ENCODE data around the gene XPO6.

Gene XPO6

GRCh38 chr16:28063591-28064061 is 148.1 kb downstream of the XPO6 start, which contains the start of gene GSG1L:
TSS of gene GSG1L (minus strand) at chr16:28063714. CDS start at chr16:28063424, 290 bp downstream.
- no peak for DNase-seq (ENCODE audit: low read depth in 2 of 2)

- DNase-seq (ENCODE audit: low read depth in 2 of 2): no peak
These were observed 148.8 kb downstream of the XPO6 start for GRCh38 chr16:28062847-28063521.

GRCh38 chr16:28062261-28062846 is 149.4 kb downstream of the XPO6 start:
- DNase-seq (ENCODE audit: low read depth in 2 of 2): no peak

GRCh38 chr16:28061352-28062101 is 150.2 kb downstream of the XPO6 start:
- no peak for DNase-seq (ENCODE audit: low read depth in 2 of 2)

GRCh38 chr16:28059841-28060575 is 151.8 kb downstream of the XPO6 start:
- no peak for DNase-seq (ENCODE audit: low read depth in 2 of 2)

- no peak for DNase-seq (ENCODE audit: low read depth in 2 of 2)
These were observed 152.8 kb downstream of the XPO6 start for GRCh38 chr16:28058839-28059589.

- DNase-seq (ENCODE audit: low read depth in 2 of 2): no peak
These were observed 153.8 kb downstream of the XPO6 start for GRCh38 chr16:28057949-28058348.

GRCh38 chr16:28053461-28053860 is 158.3 kb downstream of the XPO6 start:
- DNase-seq (ENCODE audit: low read depth in 2 of 2): no peak

- no peak for DNase-seq (ENCODE audit: low read depth in 2 of 2)
These were observed 159.3 kb downstream of the XPO6 start for GRCh38 chr16:28052274-28053128.

- DNase-seq (ENCODE audit: low read depth in 2 of 2): no peak
These were observed 160.3 kb downstream of the XPO6 start for GRCh38 chr16:28051486-28051885.
